Ishikawa (cell line): ENCODE results near the gene COL4A2.

Experiments used
- CEBPB ChIP-seq: IDR thresholded peaks from 2 replicates; pipeline ENCODE4 v1.6.1; 2012
- CREB1 ChIP-seq: IDR thresholded peaks from 2 replicates; pipeline ENCODE4 v1.6.1; 2012; ENCODE audit warnings: low read depth
- EGR1 ChIP-seq: IDR thresholded peaks from 2 replicates; pipeline ENCODE4 v1.6.1; 2012
- EP300 ChIP-seq: IDR thresholded peaks from 2 replicates; pipeline ENCODE4 v1.6.1; 2012; ENCODE audit warnings: borderline replicate concordance
- FOXM1 ChIP-seq: IDR thresholded peaks from 2 replicates; pipeline ENCODE4 v1.6.1; 2012; ENCODE audit warnings: low read depth, borderline replicate concordance
- MAX ChIP-seq: IDR thresholded peaks from 2 replicates; pipeline ENCODE4 v1.6.1; 2012
- NFIC ChIP-seq: IDR thresholded peaks from 2 replicates; pipeline ENCODE4 v1.6.1; 2012
- RAD21 ChIP-seq: IDR thresholded peaks from 2 replicates; pipeline ENCODE4 v1.6.1; 2012; ENCODE audit warnings: low read depth
- TAF1 ChIP-seq: IDR thresholded peaks from 2 replicates; pipeline ENCODE4 v1.6.1; 2012; ENCODE audit warnings: low read depth, mild to moderate bottlenecking
- TCF12 ChIP-seq: IDR thresholded peaks from 2 replicates; pipeline ENCODE4 v1.6.1; 2012; ENCODE audit warnings: low read depth
- TEAD4 ChIP-seq: IDR thresholded peaks from 2 replicates; pipeline ENCODE4 v1.6.1; 2012
- USF1 ChIP-seq: IDR thresholded peaks from 2 replicates; pipeline ENCODE4 v1.6.1; 2012
- YY1 ChIP-seq: IDR thresholded peaks from 2 replicates; pipeline ENCODE4 v1.6.1; 2012; ENCODE audit warnings: low read depth
- ZBTB7A ChIP-seq: IDR thresholded peaks from 2 replicates; pipeline ENCODE4 v1.6.1; 2012; ENCODE audit warnings: low read depth
- TF ChIP-seq, protein P1 (sequence below): IDR thresholded peaks from 2 replicates; pipeline ENCODE4 v1.6.1; 2012; ENCODE audit warnings: low read depth, mild to moderate bottlenecking

Gene COL4A2

GRCh38 chr13:110272651-110273050 lies 34.4 kb upstream of the COL4A2 start:
- TF ChIP-seq EGR1 (no peak), EP300 (no peak), USF1 (no peak), NFIC (no peak), FOXM1 (no peak), MAX (no peak), RAD21 (no peak), CEBPB (no peak), CREB1 (no peak), TEAD4 (no peak), TAF1 (no peak), TCF12 (no peak), YY1 (no peak), ZBTB7A (no peak)
- TF ChIP-seq, protein P1, sequence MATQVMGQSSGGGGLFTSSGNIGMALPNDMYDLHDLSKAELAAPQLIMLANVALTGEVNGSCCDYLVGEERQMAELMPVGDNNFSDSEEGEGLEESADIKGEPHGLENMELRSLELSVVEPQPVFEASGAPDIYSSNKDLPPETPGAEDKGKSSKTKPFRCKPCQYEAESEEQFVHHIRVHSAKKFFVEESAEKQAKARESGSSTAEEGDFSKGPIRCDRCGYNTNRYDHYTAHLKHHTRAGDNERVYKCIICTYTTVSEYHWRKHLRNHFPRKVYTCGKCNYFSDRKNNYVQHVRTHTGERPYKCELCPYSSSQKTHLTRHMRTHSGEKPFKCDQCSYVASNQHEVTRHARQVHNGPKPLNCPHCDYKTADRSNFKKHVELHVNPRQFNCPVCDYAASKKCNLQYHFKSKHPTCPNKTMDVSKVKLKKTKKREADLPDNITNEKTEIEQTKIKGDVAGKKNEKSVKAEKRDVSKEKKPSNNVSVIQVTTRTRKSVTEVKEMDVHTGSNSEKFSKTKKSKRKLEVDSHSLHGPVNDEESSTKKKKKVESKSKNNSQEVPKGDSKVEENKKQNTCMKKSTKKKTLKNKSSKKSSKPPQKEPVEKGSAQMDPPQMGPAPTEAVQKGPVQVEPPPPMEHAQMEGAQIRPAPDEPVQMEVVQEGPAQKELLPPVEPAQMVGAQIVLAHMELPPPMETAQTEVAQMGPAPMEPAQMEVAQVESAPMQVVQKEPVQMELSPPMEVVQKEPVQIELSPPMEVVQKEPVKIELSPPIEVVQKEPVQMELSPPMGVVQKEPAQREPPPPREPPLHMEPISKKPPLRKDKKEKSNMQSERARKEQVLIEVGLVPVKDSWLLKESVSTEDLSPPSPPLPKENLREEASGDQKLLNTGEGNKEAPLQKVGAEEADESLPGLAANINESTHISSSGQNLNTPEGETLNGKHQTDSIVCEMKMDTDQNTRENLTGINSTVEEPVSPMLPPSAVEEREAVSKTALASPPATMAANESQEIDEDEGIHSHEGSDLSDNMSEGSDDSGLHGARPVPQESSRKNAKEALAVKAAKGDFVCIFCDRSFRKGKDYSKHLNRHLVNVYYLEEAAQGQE, result no peak

DNA sequence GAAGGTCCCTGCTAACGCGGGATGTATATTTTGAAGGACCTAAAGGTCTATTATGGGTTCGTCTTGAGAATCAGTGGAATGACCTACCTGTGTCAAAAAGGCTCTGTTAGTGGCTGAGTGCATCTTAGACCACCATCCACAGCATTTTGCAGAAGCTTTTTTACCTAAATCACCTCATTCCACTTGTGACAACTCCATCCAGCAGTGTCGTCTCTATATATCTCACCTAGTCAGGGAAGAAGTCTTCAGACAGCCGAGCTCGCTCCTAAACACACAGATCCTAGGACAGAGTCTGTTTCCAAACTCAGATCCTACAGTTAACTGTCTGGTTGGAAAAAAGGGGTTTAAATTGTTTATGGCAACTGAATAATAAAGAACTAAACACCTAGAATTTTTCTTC lies 33.8 kb upstream of the COL4A2 start:
- no peak for TF ChIP-seq MAX
- TF ChIP-seq ZBTB7A, result no peak
- no peak for TF ChIP-seq USF1
- no peak for TF ChIP-seq YY1
- TF ChIP-seq NFIC, result no peak

DNA sequence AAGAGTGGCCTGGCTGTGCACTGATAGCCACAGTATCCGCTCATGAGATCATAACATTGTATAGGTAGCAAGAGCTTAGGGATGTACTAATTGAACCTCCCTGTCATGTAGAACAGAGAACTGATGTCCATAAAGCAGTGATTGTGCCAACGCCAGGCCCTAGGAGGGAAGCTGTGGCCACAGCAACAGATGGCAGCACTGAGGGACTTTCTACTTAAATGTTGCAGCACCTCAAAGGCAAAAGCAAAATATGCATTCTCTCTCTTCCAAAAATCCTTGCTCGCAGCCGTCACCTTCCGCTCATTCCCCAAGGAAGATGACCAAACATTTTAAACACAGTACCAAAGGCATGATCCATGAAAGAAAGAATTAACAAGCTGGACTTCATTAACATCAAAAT lies 32.4 kb upstream of the COL4A2 start:
- TF ChIP-seq USF1 (no peak), ZBTB7A (no peak), CREB1 (no peak), EP300 (no peak), NFIC (no peak), TCF12 (no peak), TAF1 (no peak), FOXM1 (no peak), YY1 (no peak)

GRCh38 chr13:110275931-110276552 lies 31.0 kb upstream of the COL4A2 start:
- TF ChIP-seq EGR1 (no peak), TAF1 (no peak), EP300 (no peak), CREB1 (no peak), FOXM1 (no peak), USF1 (no peak), NFIC (no peak), TCF12 (no peak), RAD21 (no peak), TEAD4 (no peak), YY1 (no peak), MAX (no peak), ZBTB7A (no peak), CEBPB (no peak)
- TF ChIP-seq, protein P1, result no peak

DNA sequence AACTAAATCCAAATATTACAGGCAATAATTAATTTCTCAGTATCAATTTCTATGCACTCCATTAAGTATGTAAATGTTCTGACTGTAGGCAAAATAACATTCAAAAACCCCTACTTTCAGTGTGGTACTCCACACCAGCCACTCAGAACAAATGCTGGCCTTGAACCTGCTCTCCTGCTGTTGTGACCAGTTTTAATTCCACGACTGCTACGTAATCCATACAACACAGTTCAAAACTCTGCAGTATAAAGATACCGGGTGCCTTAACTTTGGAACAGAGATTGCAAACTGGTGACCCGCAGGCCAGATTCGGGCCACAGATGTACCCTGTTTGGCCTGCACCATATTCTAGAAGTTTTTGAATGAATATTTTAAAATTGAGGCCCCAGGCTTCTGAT lies 30.5 kb upstream of the COL4A2 start:
- TF ChIP-seq TEAD4 (no peak), YY1 (no peak), USF1 (no peak), CREB1 (no peak), FOXM1 (no peak), EGR1 (no peak), EP300 (no peak), NFIC (no peak), ZBTB7A (no peak), TCF12 (no peak), RAD21 (no peak), CEBPB (no peak), MAX (no peak), TAF1 (no peak)
- TF ChIP-seq, protein P1, result no peak
